ENCODE data around the gene SLC2A8. TPM values are rescaled to one million over a fixed set of nuclear protein-coding genes. Genes with fewer than 3 reads are reported as not detected.

SLC2A8 gene
- total RNA-seq, 4 donors from 2014 or later = 7.4 to 58.1 (median 42.9) TPM

- H3K4me1 ChIP-seq = peaks cover 0 to 10% (median 2%) of the 10 kb centered on the region in 4 donors
- H3K36me3 ChIP-seq = peaks cover 0 to 46% (median 0%) of the 10 kb centered on the region in 3 donors
- TF ChIP-seq CTCF (IDR thresholded peaks at IDR 0.05) = no peak
- no peak for TF ChIP-seq POLR2A (IDR thresholded peaks at IDR 0.05)
- H3K27me3 ChIP-seq = no peaks in the 10 kb centered on the region
- H3K27ac ChIP-seq = no peak overlapping the region
- no peaks in the 10 kb centered on the region for H3K9me3 ChIP-seq
- DNase-seq = no peak
- no peak overlapping the region for H3K4me3 ChIP-seq
Measured at GRCh38 chr9:127457191-127457878, 60.4 kb downstream of the SLC2A8 start.

Small RNA genes within 50 kb of the gene (small RNA-seq; reads per million reads assigned to genes)
- gene SNORA65 = 121 to 288 reads per million in 2 donors

Other genes starting within 250 kb of the SLC2A8 start
- gene GARNL3, start 132.4 kb upstream of the SLC2A8 start, total RNA-seq = 10 to 100 TPM; 12.3 to 78.4 (median 23.7) TPM
- 10 to 100 TPM; 12.7 to 47.9 (median 14.4) TPM for gene ZNF79, start 27.2 kb downstream of the SLC2A8 start, total RNA-seq
- 1,000 to 10,000 TPM in 2 of 4 donors, 100 to 1,000 TPM in 2; 621 to 1,579 (median 999) TPM for gene RPL12, start 54.2 kb downstream of the SLC2A8 start, total RNA-seq
- gene LRSAM1, start 54.3 kb downstream of the SLC2A8 start, total RNA-seq = 10 to 100 TPM; 19.3 to 59.4 (median 35.3) TPM
- gene STXBP1, start 215.1 kb downstream of the SLC2A8 start, total RNA-seq = 10 to 100 TPM in 2 of 4 donors, 1 to 10 TPM in 2; 4.4 to 90.8 (median 12.6) TPM

Measured in Peyer's patch (tissue), 4 donors.